ENCODE results near the gene SLC6A19.

- no peak for TF ChIP-seq CTCF (IDR thresholded peaks at IDR 0.05)
- TF ChIP-seq POLR2A (IDR thresholded peaks at IDR 0.05) = no peak
Measured at GRCh38 chr5:1156754-1157460, 44.5 kb upstream of the SLC6A19 start.

All from Peyer's patch (tissue), 4 donors.